Activated effector memory CD4-positive, alpha-beta T cell treated with anti-CD3 and anti-CD28 coated beads, Interleukin-2, amount 50 U/mL, for 16 hours (primary cell): ENCODE data around the gene RNASE9.
"Not testable (repeated sequence)": the region's sequence is repeated elsewhere in the genome, so short reads cannot be mapped to it uniquely, and the experiment has no call there.

Source experiments
- DNase-seq: peaks from one replicate; pipeline ENCODE4 v3.0.0-alpha.2; 2020

Gene RNASE9

GRCh38 chr14:20515846-20516245 is 45.0 kb downstream of the RNASE9 start:
- no peak for DNase-seq

- no peak for DNase-seq
Observed at GRCh38 chr14:20512177-20512905, 48.5 kb downstream of the RNASE9 start.

- DNase-seq = no peak
Observed at GRCh38 chr14:20508367-20508766, 52.5 kb downstream of the RNASE9 start.

- not testable (repeated sequence) for DNase-seq
Observed at GRCh38 chr14:20507537-20507936, 53.3 kb downstream of the RNASE9 start.

GRCh38 chr14:20506752-20507151 is 54.1 kb downstream of the RNASE9 start:
- DNase-seq = not testable (repeated sequence)

GRCh38 chr14:20506276-20506675 is 54.6 kb downstream of the RNASE9 start:
- DNase-seq = not testable (repeated sequence)
